ENCODE measurements around the gene LY6G6F.

Gene LY6G6F

GRCh38 chr6:31706599-31706998 is at the start of gene LY6G6F:
Gene LY6G6F, plus strand, starts transcription at chr6:31706866. Its CDS starts 41 bp downstream, at chr6:31706907.
- no peak for DNase-seq

- no peak for DNase-seq
Measured at GRCh38 chr6:31657406-31658157, 49.1 kb upstream of the LY6G6F start.

GRCh38 chr6:31658158-31658688 is 48.4 kb upstream of the LY6G6F start:
- DNase-seq, result no peak

GRCh38 chr6:31658983-31659648 is 47.5 kb upstream of the LY6G6F start:
- no peak for DNase-seq

GRCh38 chr6:31659649-31660380 is 46.9 kb upstream of the LY6G6F start:
- DNase-seq, result no peak

- peak; percentile 33 for DNase-seq
Measured at GRCh38 chr6:31660381-31661261, 46.0 kb upstream of the LY6G6F start, which contains the start of gene C6orf47. Gene C6orf47, minus strand, starts transcription at chr6:31660778. Its CDS starts 831 bp downstream, at chr6:31659947.

GRCh38 chr6:31661262-31662123 is 45.2 kb upstream of the LY6G6F start:
- DNase-seq, result no peak

GRCh38 chr6:31662124-31662723 is 44.4 kb upstream of the LY6G6F start:
- DNase-seq, result no peak

GRCh38 chr6:31663126-31663960 is 43.3 kb upstream of the LY6G6F start:
- DNase-seq, result no peak

- DNase-seq, result no peak
Measured at GRCh38 chr6:31663961-31664789, 42.5 kb upstream of the LY6G6F start.

GRCh38 chr6:31664790-31665500 is 41.7 kb upstream of the LY6G6F start, which contains the start of gene GPANK1:
Gene GPANK1, minus strand, starts transcription at chr6:31664997. Its CDS starts 519 bp downstream, at chr6:31664478.
- DNase-seq, result peak; percentile 77

- peak; percentile 95 for DNase-seq
Measured at GRCh38 chr6:31665501-31666336, 40.9 kb upstream of the LY6G6F start, which contains the start of gene CSNK2B. Gene CSNK2B, plus strand, starts transcription at chr6:31666080. Its CDS starts 752 bp downstream, at chr6:31666832.

- DNase-seq, result no peak
Measured at GRCh38 chr6:31666337-31666965, 40.2 kb upstream of the LY6G6F start.

GRCh38 chr6:31669676-31670075 is 37.0 kb upstream of the LY6G6F start, which contains the start of gene LY6G5B:
Gene LY6G5B, plus strand, starts transcription at chr6:31669976. Its CDS starts 975 bp downstream, at chr6:31670951.
- DNase-seq, result no peak

- no peak for DNase-seq
Measured at GRCh38 chr6:31676322-31676903, 30.3 kb upstream of the LY6G6F start.

- DNase-seq, result no peak
Measured at GRCh38 chr6:31676904-31677303, 29.8 kb upstream of the LY6G6F start.
